H1 (cell line): ENCODE measurements around the gene PLPPR1. TPM values are rescaled to one million over a fixed set of nuclear protein-coding genes. Genes with fewer than 3 reads are reported as not detected.

Source experiments
- CHD7 ChIP-seq: fragments of 300-600 bp; sonication (generic); IDR thresholded peaks from 2 replicates; pipeline ENCODE4 v1.7.1; 2012; ENCODE audit warnings: low read length, moderate library complexity, mild to moderate bottlenecking, inconsistent platforms; ENCODE audit not compliant: insufficient replicate concordance
- polyA plus RNA-seq, 7 experiments: library from polyadenylated mRNA; depleted of rRNA in 3 of 7; stranded (reverse) in 5 of 7; unstranded in 2 of 7; fragments of >200 nt in 5 of 7; fragments of 200-250 nt in 2 of 7; gene quantifications; 1 replicate in 5 of 7; 2 replicates in 1 of 7; 4 replicates in 1 of 7; pipeline versions ENCODE4 v1.2.1 to v1.2.3, GENCODE V29; 2011 to 2013; ENCODE audit warnings: missing spikeins in 2 of 7, mixed read lengths in 2 of 7
- total RNA-seq: library from RNA; stranded (reverse); fragmentation: NEBNext Ultra II Directional; extraction: Animal tissue kit (Norgen Biotek cat#: 25700); gene quantifications from 2 replicates; pipeline ENCODE4 v1.2.1, GENCODE V29; 2021

The PLPPR1 gene
- total and polyA plus RNA-seq, 2 of the 8 experiments (the other 6 are each of a cell fraction or from before 2014, with no cell fraction given) = 1.4 to 1.8 TPM

GRCh38 chr9:101200852-101201251 lies 172.3 kb downstream of the PLPPR1 start (continued):
- no peak for TF ChIP-seq CHD7
